Esophagus squamous epithelium (tissue), 4 donors: ENCODE results near the gene PLEKHM1.

ENCODE experiments used
- POLR2A ChIP-seq, 4 donors: fragments of 450-650 bp; IDR thresholded peaks; one replicate each; pipeline ENCODE4 v1.6.1; 2017; ENCODE audit warnings: antibody characterized with exemption in 4 of 4, mild to moderate bottlenecking in 4 of 4, moderate library complexity in 3 of 4
- TF ChIP-seq, protein P1 (sequence below), 6 experiments: fragments of 450-650 bp in 4 of 6; fragments of 200-600 bp in 2 of 6; sonication (generic) in 2 of 6; IDR thresholded peaks; one replicate each; pipeline ENCODE4 v1.5.1; 2016 to 2019; ENCODE audit warnings: antibody characterized with exemption in 6 of 6, mild to moderate bottlenecking in 4 of 6, moderate library complexity in 4 of 6

DNA sequence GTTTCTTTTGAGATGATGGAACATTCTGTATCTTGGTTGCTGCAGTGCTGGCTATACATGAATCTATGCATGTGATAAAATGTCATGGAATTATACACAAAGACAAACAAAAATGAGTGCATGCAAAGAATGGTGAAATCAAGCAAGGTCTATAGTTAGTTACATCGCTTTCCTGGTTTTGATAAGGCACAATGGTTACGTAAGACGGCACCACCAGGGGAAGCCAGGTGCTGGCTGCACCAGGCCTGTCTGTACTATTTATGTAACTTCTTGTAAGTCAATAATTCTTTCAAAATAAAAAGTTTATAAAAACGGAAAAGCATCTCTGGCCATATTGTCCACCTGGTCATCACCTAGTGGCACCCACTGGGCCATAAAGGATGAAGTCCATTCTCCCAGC lies 104.3 kb downstream of the PLEKHM1 start:
- TF ChIP-seq, protein P1, sequence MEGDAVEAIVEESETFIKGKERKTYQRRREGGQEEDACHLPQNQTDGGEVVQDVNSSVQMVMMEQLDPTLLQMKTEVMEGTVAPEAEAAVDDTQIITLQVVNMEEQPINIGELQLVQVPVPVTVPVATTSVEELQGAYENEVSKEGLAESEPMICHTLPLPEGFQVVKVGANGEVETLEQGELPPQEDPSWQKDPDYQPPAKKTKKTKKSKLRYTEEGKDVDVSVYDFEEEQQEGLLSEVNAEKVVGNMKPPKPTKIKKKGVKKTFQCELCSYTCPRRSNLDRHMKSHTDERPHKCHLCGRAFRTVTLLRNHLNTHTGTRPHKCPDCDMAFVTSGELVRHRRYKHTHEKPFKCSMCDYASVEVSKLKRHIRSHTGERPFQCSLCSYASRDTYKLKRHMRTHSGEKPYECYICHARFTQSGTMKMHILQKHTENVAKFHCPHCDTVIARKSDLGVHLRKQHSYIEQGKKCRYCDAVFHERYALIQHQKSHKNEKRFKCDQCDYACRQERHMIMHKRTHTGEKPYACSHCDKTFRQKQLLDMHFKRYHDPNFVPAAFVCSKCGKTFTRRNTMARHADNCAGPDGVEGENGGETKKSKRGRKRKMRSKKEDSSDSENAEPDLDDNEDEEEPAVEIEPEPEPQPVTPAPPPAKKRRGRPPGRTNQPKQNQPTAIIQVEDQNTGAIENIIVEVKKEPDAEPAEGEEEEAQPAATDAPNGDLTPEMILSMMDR (IDR thresholded peaks at IDR 0.05): no peak
- no peak for TF ChIP-seq POLR2A (IDR thresholded peaks at IDR 0.05)
